Measurements from ENCODE around the gene OTOP2. TPM values are rescaled to one million over a fixed set of nuclear protein-coding genes. Genes with fewer than 3 reads are reported as not detected.

Gene OTOP2
- total and polyA plus RNA-seq, 9 of the 15 experiments (the other 6 are each of a cell fraction or from before 2014, with no cell fraction given) = 0.04 to 0.36 (median 0.14) TPM; not detected in 1

GRCh38 chr17:74923538-74924249 lies 379 bp upstream of the OTOP2 start (continued):
- no peak for TF ChIP-seq GATA2 (CRISPR knock-in tag; IDR thresholded peaks at IDR 0.05)
- TF ChIP-seq BHLHE40 (IDR thresholded peaks at IDR 0.05; ENCODE audit: low read length) = peak; percentile 37; the same call in 1 of the 2 replicates
- no peak for TF ChIP-seq ARID3B (CRISPR knock-in tag; IDR thresholded peaks at IDR 0.05; ENCODE audit: borderline replicate concordance)
- TF ChIP-seq KAT7 (CRISPR knock-in tag; IDR thresholded peaks at IDR 0.05; ENCODE audit: borderline replicate concordance) = no peak
- TF ChIP-seq ZSCAN29 (IDR thresholded peaks at IDR 0.05) = no peak
- TF ChIP-seq RBFOX2 (IDR thresholded peaks at IDR 0.05; ENCODE audit: low read depth, low read length) = peak; percentile 50
- no peak for TF ChIP-seq MTA3 (IDR thresholded peaks at IDR 0.05; ENCODE audit: borderline replicate concordance)
- TF ChIP-seq GATAD2B (IDR thresholded peaks at IDR 0.05; ENCODE audit: borderline replicate concordance) = no peak; the same call in 1 of the 2 replicates
- TF ChIP-seq KLF13 (tag; IDR thresholded peaks at IDR 0.05; ENCODE audit: borderline replicate concordance, low read depth) = no peak
- TF ChIP-seq SP2 (IDR thresholded peaks at IDR 0.05; ENCODE audit: extremely low read depth, low read depth, low read length, poor library complexity, severe bottlenecking) = no peak
- TF ChIP-seq MTA1 (IDR thresholded peaks at IDR 0.05; ENCODE audit: borderline replicate concordance) = no peak
- TF ChIP-seq ZNF444 (CRISPR knock-in tag; IDR thresholded peaks at IDR 0.05) = no peak
- no peak for TF ChIP-seq SAP30 (IDR thresholded peaks at IDR 0.05; ENCODE audit: borderline replicate concordance, insufficient read depth, low read depth, low read length, poor library complexity, severe bottlenecking)
- no peak for TF ChIP-seq SMAD1 (IDR thresholded peaks at IDR 0.05; ENCODE audit: low read depth, low read length, partially characterized antibody)
- no peak for TF ChIP-seq GTF2E2 (tag; IDR thresholded peaks at IDR 0.05)
- TF ChIP-seq ZNF699 (CRISPR knock-in tag; IDR thresholded peaks at IDR 0.05; ENCODE audit: insufficient replicate concordance) = no peak
- peak; percentile 32; the same call in 1 of the 2 replicates for TF ChIP-seq CREM (IDR thresholded peaks at IDR 0.05; ENCODE audit: low read depth)
- TF ChIP-seq EP300 (IDR thresholded peaks at IDR 0.05; ENCODE audit: low read length) = no peak
- TF ChIP-seq ZNF583 (CRISPR knock-in tag; IDR thresholded peaks at IDR 0.05) = no peak
- TF ChIP-seq ZNF785 (CRISPR knock-in tag; IDR thresholded peaks at IDR 0.05) = no peak
- no peak for TF ChIP-seq ZZZ3 (IDR thresholded peaks at IDR 0.05)
- TF ChIP-seq NFIX (CRISPR knock-in tag; IDR thresholded peaks at IDR 0.05; ENCODE audit: low read depth) = no peak
- no peak for TF ChIP-seq JUND (IDR thresholded peaks at IDR 0.05; ENCODE audit: borderline replicate concordance, low read depth, low read length)
- no peak for TF ChIP-seq JUND (tag; IDR thresholded peaks at IDR 0.05; ENCODE audit: borderline replicate concordance, low read depth, low read length)
- no peak for TF ChIP-seq JUN (IDR thresholded peaks at IDR 0.05; ENCODE audit: borderline replicate concordance, low read depth, low read length)
- no peak for TF ChIP-seq JUN (CRISPR knock-in tag; IDR thresholded peaks at IDR 0.05; ENCODE audit: borderline replicate concordance)
- TF ChIP-seq ZNF551 (CRISPR knock-in tag; IDR thresholded peaks at IDR 0.05) = no peak
- no peak for TF ChIP-seq COPS2 (conservative IDR thresholded peaks at IDR 0.05)
- no peak for TF ChIP-seq ZKSCAN3 (CRISPR knock-in tag; IDR thresholded peaks at IDR 0.05)
